Cardiac muscle cell (in vitro differentiated cells and primary cell): ENCODE data around the gene SARM1. TPM values are rescaled to one million over a fixed set of nuclear protein-coding genes. Genes with fewer than 3 reads are reported as not detected.

ENCODE experiments used
- DNase-seq, 2 donors: peaks; one replicate each; pipeline versions ENCODE4 v3.0.0 to v3.0.0-alpha.2; 2010 to 2017; ENCODE audit warnings: low read depth in 1 of 2, low spot score in 1 of 2
- H3K27ac ChIP-seq: fragments of 200-600 bp; sonication (generic); 2 replicates; pipeline ENCODE4 v1.5.1; 2016
- H3K27me3 ChIP-seq: fragments of 200-600 bp; sonication (generic); 2 replicates; pipeline ENCODE4 v1.6.0; 2016; ENCODE audit warnings: control low read depth
- H3K36me3 ChIP-seq: fragments of 200-600 bp; sonication (generic); 2 replicates; pipeline ENCODE4 v1.5.1; 2016; ENCODE audit warnings: control low read depth
- H3K4me1 ChIP-seq: fragments of 200-600 bp; sonication (generic); 2 replicates; pipeline ENCODE4 v1.8.1; 2017; ENCODE audit warnings: low read depth, mild to moderate bottlenecking, mixed run types
- H3K4me3 ChIP-seq: fragments of 200-600 bp; sonication (generic); 2 replicates; pipeline ENCODE4 v1.5.1; 2016; ENCODE audit warnings: mild to moderate bottlenecking
- H3K9me3 ChIP-seq: fragments of 200-600 bp; sonication (generic); 2 replicates; pipeline ENCODE4 v1.5.1; 2017; ENCODE audit warnings: low read depth, mild to moderate bottlenecking, control low read depth
- CTCF ChIP-seq: IDR thresholded peaks from 2 replicates; pipeline ENCODE4 v1.5.1; 2012; ENCODE audit warnings: low read depth, mild to moderate bottlenecking, low read length
- polyA plus RNA-seq: library from polyadenylated mRNA; unstranded; fragments of >200 nt; fragmentation: Nextera tagmentation; extraction: Ambion mirVana; gene quantifications from 2 replicates; pipeline ENCODE4 v1.2.1, GENCODE V29; 2016
- total RNA-seq: library from RNA; depleted of rRNA; stranded (reverse); fragments of >200 nt; gene quantifications from 2 replicates; pipeline ENCODE4 v1.2.3, GENCODE V29; 2016

SARM1 gene
- total and polyA plus RNA-seq, 2 experiments from 2014 or later: 8.9 to 11.5 TPM

GRCh38 chr17:28357901-28358197 lies 13.6 kb upstream of the SARM1 start:
- TF ChIP-seq CTCF: no peak
- Histone ChIP-seq H3K4me1 (peaks cover 12% of the 10 kb centered on the region), H3K36me3 (peaks cover 50% of the 10 kb centered on the region), H3K4me3 (peak overlapping the region; percentile 79), H3K9me3 (no peaks in the 10 kb centered on the region), H3K27ac (peak overlapping the region; percentile 79), H3K27me3 (no peaks in the 10 kb centered on the region)
- no peak for DNase-seq

GRCh38 chr17:28363186-28363585 lies 8.3 kb upstream of the SARM1 start:
- Histone ChIP-seq H3K27me3 (no peaks in the 10 kb centered on the region), H3K36me3 (peaks cover 32% of the 10 kb centered on the region), H3K9me3 (no peaks in the 10 kb centered on the region), H3K27ac (no peak overlapping the region), H3K4me3 (no peak overlapping the region), H3K4me1 (peaks cover 4% of the 10 kb centered on the region)
- no peak for DNase-seq
- TF ChIP-seq CTCF: no peak

GRCh38 chr17:28363776-28364650 lies 7.5 kb upstream of the SARM1 start:
- Histone ChIP-seq H3K9me3 (no peaks in the 10 kb centered on the region), H3K27ac (no peak overlapping the region), H3K4me1 (no peaks in the 10 kb centered on the region), H3K27me3 (no peaks in the 10 kb centered on the region), H3K4me3 (no peak overlapping the region), H3K36me3 (peaks cover 32% of the 10 kb centered on the region)
- TF ChIP-seq CTCF: no peak
- no peak for DNase-seq

GRCh38 chr17:28364665-28365363 lies 6.7 kb upstream of the SARM1 start, which contains the start of gene SEBOX:
Gene SEBOX (minus strand): TSS chr17:28365199. CDS start chr17:28365151, 48 bp downstream.
- Histone ChIP-seq H3K4me1 (no peaks in the 10 kb centered on the region), H3K4me3 (no peak within 1 kb of the TSS), H3K27me3 (no peaks in the 10 kb centered on the region), H3K27ac (no peak within 1 kb of the TSS), H3K9me3 (no peaks in the 10 kb centered on the region), H3K36me3 (peaks cover 28% of the 10 kb centered on the region)
- no peak for TF ChIP-seq CTCF
- DNase-seq: no peak

GRCh38 chr17:28365487-28365886 lies 6.0 kb upstream of the SARM1 start:
- peaks cover 21% of the 10 kb centered on the region for H3K36me3 ChIP-seq
- no peak for TF ChIP-seq CTCF
- H3K9me3 ChIP-seq: no peaks in the 10 kb centered on the region
- no peak for DNase-seq
- no peak overlapping the region for H3K4me3 ChIP-seq
- H3K27ac ChIP-seq: no peak overlapping the region
- peaks cover 6% of the 10 kb centered on the region for H3K4me1 ChIP-seq
- no peaks in the 10 kb centered on the region for H3K27me3 ChIP-seq
